K562 (cell line): ENCODE data around the gene EPHB1. TPM values are rescaled to one million over a fixed set of nuclear protein-coding genes. Genes with fewer than 3 reads are reported as not detected.

Experiments used
- ATAC-seq: fragments of 200-7000 bp; cut with Tn5 transposase; 3 replicates; pipeline ENCODE4 v1.9.1; 2020; ENCODE audit warnings: moderate library complexity
- BruUV-seq: library from RNA; stranded (reverse); fragments of 400-500 nt; replicated peaks from 2 replicates; lab custom pipeline; 2021; lab: Mats Ljungman, UMichigan
- CTCF ChIA-PET: fragments of 300-600 bp; formaldehyde crosslinking; extraction: SDS; loops from one replicate; lab custom pipeline; 2021; ENCODE audit warnings: low intra/inter-chr PET ratio; lab: Yijun Ruan, JAX
- POLR2A ChIA-PET: fragments of 300-600, 350-650 bp; sonication (Branson Sonifier 250); formaldehyde crosslinking; extraction: SDS; loops from one replicate; lab custom pipeline; 2021; ENCODE audit warnings: antibody characterized with exemption, inconsistent platforms; lab: Yijun Ruan, JAX
- DNase-seq, 4 experiments: peaks; one replicate each; pipeline versions ENCODE4 v3.0.0 to v3.0.0-alpha.2; 2011 to 2018; ENCODE audit warnings: low spot score in 3 of 4, mixed read lengths in 3 of 4; ENCODE audit errors: extremely low read depth in 1 of 4
- FAIRE-seq: peaks from 2 replicates; lab custom pipeline; 2011; peaks lifted over from hg19 to GRCh38; lab: Jason Lieb, UNC
- H2AFZ ChIP-seq: 2 replicates; pipeline ENCODE4 v1.6.0; 2011; ENCODE audit warnings: low read depth, low read length, control low read depth, inconsistent platforms
- H3K27ac ChIP-seq: fragments of 200-600 bp; 3 replicates; pipeline ENCODE4 v1.8.0; 2011; ENCODE audit warnings: low read depth, mild to moderate bottlenecking, control low read depth, inconsistent platforms, low read length, moderate library complexity, mixed read lengths; ENCODE audit errors: extremely low read depth
- H3K27me3 ChIP-seq, 2 experiments: fragments of 300-600 bp in 1 of 2; 2 replicates in 1 of 2; 3 replicates in 1 of 2; pipeline versions ENCODE4 v1.6.0 to v1.8.0; 2011; ENCODE audit warnings: inconsistent platforms in 2 of 2, low read length in 2 of 2, mild to moderate bottlenecking in 1 of 2, mixed read lengths in 1 of 2, moderate library complexity in 1 of 2; ENCODE audit not compliant: control insufficient read depth in 2 of 2, insufficient read depth in 2 of 2
- H3K36me3 ChIP-seq: fragments of 300-600 bp; 3 replicates; pipeline ENCODE4 v1.8.0; 2011; ENCODE audit warnings: mild to moderate bottlenecking, low read length, inconsistent platforms; ENCODE audit not compliant: control insufficient read depth, insufficient read depth
- H3K4me1 ChIP-seq, 2 experiments: fragments of 200-600 bp in 1 of 2; replicated peaks in 1 of 2; 2 replicates in 1 of 2; 3 replicates in 1 of 2; pipeline versions ENCODE4 v1.5.1 to v1.8.0; 2011; ENCODE audit warnings: inconsistent platforms in 2 of 2, low read length in 2 of 2, mild to moderate bottlenecking in 1 of 2, mixed read lengths in 1 of 2, moderate library complexity in 1 of 2; ENCODE audit not compliant: control insufficient read depth in 2 of 2, insufficient read depth in 2 of 2
- H3K4me2 ChIP-seq: 2 replicates; pipeline ENCODE4 v1.6.1; 2011; ENCODE audit warnings: low read length, control low read depth, inconsistent platforms, mixed read lengths; ENCODE audit not compliant: insufficient read depth
- H3K4me3 ChIP-seq: fragments of 200-600 bp; sonication (generic), shearing (Covaris generic); 2 replicates; pipeline ENCODE4 v1.5.1; 2016; ENCODE audit warnings: control low read depth, inconsistent platforms
- H3K79me2 ChIP-seq: fragments of 200-600 bp; 3 replicates; pipeline ENCODE4 v1.8.0; 2011; ENCODE audit warnings: low read length, inconsistent platforms; ENCODE audit not compliant: control insufficient read depth, insufficient read depth
- H3K9ac ChIP-seq, 2 experiments: 2 replicates each; pipeline versions ENCODE4 v1.6.0 to v1.6.1; 2011; ENCODE audit warnings: low read depth in 2 of 2, low read length in 2 of 2, control low read depth in 1 of 2, inconsistent platforms in 1 of 2, mild to moderate bottlenecking in 1 of 2, mixed read lengths in 1 of 2; ENCODE audit not compliant: insufficient read depth in 1 of 2
- H3K9me1 ChIP-seq: one replicate; pipeline ENCODE4 v1.6.0; 2011; ENCODE audit warnings: inconsistent platforms, mild to moderate bottlenecking, low read length, moderate library complexity; ENCODE audit not compliant: control insufficient read depth, insufficient read depth
- H3K9me3 ChIP-seq: replicated peaks from 2 replicates; pipeline ENCODE4 v1.5.1; 2011; ENCODE audit warnings: low read depth, low read length, inconsistent platforms; ENCODE audit not compliant: control insufficient read depth, insufficient read depth
- H4K20me1 ChIP-seq: replicated peaks from 2 replicates; pipeline ENCODE4 v1.6.1; 2011; ENCODE audit warnings: low read length, inconsistent platforms, mixed read lengths; ENCODE audit not compliant: control insufficient read depth, insufficient read depth
- BRD9 ChIP-seq: fragments of 450-650 bp; IDR thresholded peaks from 2 replicates; pipeline ENCODE4 v1.6.1; 2018; ENCODE audit warnings: low read depth; ENCODE audit not compliant: partially characterized antibody
- CBFA2T3 ChIP-seq: fragments of 450-650 bp; IDR thresholded peaks from 2 replicates; pipeline ENCODE4 v1.6.1; 2017
- CC2D1A ChIP-seq: fragments of 450-650 bp; IDR thresholded peaks from 2 replicates; pipeline ENCODE4 v1.6.1; 2017; ENCODE audit warnings: mild to moderate bottlenecking
- CCAR2 ChIP-seq: fragments of 200-400 bp; formaldehyde crosslinking; IDR thresholded peaks from 2 replicates; pipeline ENCODE4 v1.6.1; 2017; ENCODE audit warnings: mild to moderate bottlenecking, low read depth, low read length
- CCNT2 ChIP-seq: IDR thresholded peaks from 2 replicates; pipeline ENCODE4 v1.6.1; 2011; ENCODE audit warnings: borderline replicate concordance, low read depth, mild to moderate bottlenecking, moderate library complexity, mixed read lengths, low read length; ENCODE audit not compliant: insufficient read length; ENCODE audit errors: extremely low read depth
- FOXA3 ChIP-seq, 2 experiments: fragments of 450-650 bp in 1 of 2; sonication (generic) in 1 of 2; formaldehyde crosslinking; IDR thresholded peaks in 1 of 2; conservative IDR thresholded peaks in 1 of 2; 2 replicates each; pipeline versions ENCODE4 v1.4.0 to v1.8.0; 2020 to 2022; ENCODE audit warnings: mild to moderate bottlenecking in 2 of 2, missing genetic modification reagents in 1 of 2
- HNRNPK ChIP-seq: fragments of 200-400 bp; formaldehyde crosslinking; IDR thresholded peaks from one replicate; pipeline ENCODE4 v1.6.1; 2018; ENCODE audit warnings: mild to moderate bottlenecking, low read depth, low read length; ENCODE audit not compliant: poor library complexity, severe bottlenecking
- MAFG ChIP-seq: fragments of 450-650 bp; conservative IDR thresholded peaks from 2 replicates; pipeline ENCODE4 v1.6.1; 2016; ENCODE audit warnings: missing genetic modification characterization, missing compliant biosample characterization
- MAFK ChIP-seq: IDR thresholded peaks from 2 replicates; pipeline ENCODE4 v1.6.1; 2011; ENCODE audit warnings: low read length, improper control_type of control experiment
- NCOA4 ChIP-seq: fragments of 450-650 bp; IDR thresholded peaks from 2 replicates; pipeline ENCODE4 v1.6.1; 2018; ENCODE audit warnings: mild to moderate bottlenecking; ENCODE audit not compliant: partially characterized antibody
- NEUROD1 ChIP-seq: fragments of 150-350 bp; IDR thresholded peaks from 2 replicates; pipeline ENCODE4 v1.6.1; 2014; ENCODE audit warnings: borderline replicate concordance, low read length, low read depth; ENCODE audit not compliant: partially characterized antibody
- PRMT5 ChIP-seq: sonication (generic); formaldehyde crosslinking; IDR thresholded peaks from 2 replicates; pipeline ENCODE4 v1.5.0; 2020; ENCODE audit warnings: missing genetic modification reagents
- RBM14 ChIP-seq: fragments of 200-400 bp; formaldehyde crosslinking; IDR thresholded peaks from 2 replicates; pipeline ENCODE4 v1.6.1; 2018; ENCODE audit warnings: low read depth, mild to moderate bottlenecking, low read length, moderate library complexity, borderline replicate concordance; ENCODE audit not compliant: insufficient read depth
- RFX7 ChIP-seq: fragments of 250-450 bp; sonication (Bioruptor Pico); IDR thresholded peaks from 2 replicates; pipeline ENCODE4 v1.5.1; 2021; ENCODE audit warnings: mild to moderate bottlenecking
- ZC3H4 ChIP-seq: sonication (generic); formaldehyde crosslinking; IDR thresholded peaks from 2 replicates; pipeline ENCODE4 v1.9.0; 2021; ENCODE audit warnings: missing genetic modification reagents, borderline replicate concordance
- WGBS: fragments of 100-300 bp; shearing (Covaris generic); methylation state at CpG from one replicate; pipeline ENCODE4 v1.1.6; 2016; ENCODE audit warnings: low coverage, mixed read lengths; ENCODE audit not compliant: insufficient coverage; ENCODE audit errors: missing lambda C conversion rate; 5-methylcytosine and 5-hydroxymethylcytosine counted together
- in situ Hi-C: fragments of 300-500 bp; cut with MboI; formaldehyde crosslinking; loops from 4 replicates; pipeline ENCODE4 v1.15.0; 2018; ENCODE audit warnings: inconsistent platforms, mixed read lengths
- intact Hi-C: fragments of 100-400 bp; cut with micrococcal nuclease; formaldehyde crosslinking; loops from 2 replicates; pipeline ENCODE4 v1.14.2; 2022
- polyA plus RNA-seq, 8 experiments: library from polyadenylated mRNA; depleted of rRNA in 4 of 8; stranded (reverse) in 5 of 8; unstranded in 3 of 8; fragments of >200 nt; fragmentation: Nextera tagmentation in 2 of 8; fragmentation: Illumina TruSeq in 1 of 8; extraction: Ambion mirVana in 2 of 8; extraction: Trizol in 1 of 8; gene quantifications; 2 replicates each; pipeline versions ENCODE4 v1.2.1 to v1.2.3, GENCODE V29; 2011 to 2014; ENCODE audit warnings: inconsistent platforms in 1 of 8, missing spikeins in 1 of 8
- total RNA-seq, 7 experiments: library from RNA; depleted of rRNA in 6 of 7; stranded (reverse); fragments of >200 nt in 6 of 7; fragmentation: Illumina TruSeq in 2 of 7; extraction: Trizol in 2 of 7; gene quantifications; 2 replicates each; pipeline versions ENCODE4 v1.2.1 to v1.2.3, GENCODE V29; 2011 to 2021; ENCODE audit warnings: low replicate concordance in 1 of 7
- TF ChIP-seq, protein P1 (sequence below): fragments of 450-650 bp; IDR thresholded peaks from 2 replicates; pipeline ENCODE4 v1.6.1; 2016; ENCODE audit warnings: antibody characterized with exemption
- TF ChIP-seq, protein P2 (sequence below): sonication (generic); formaldehyde crosslinking; IDR thresholded peaks from 2 replicates; pipeline ENCODE4 v1.8.1; 2022; ENCODE audit warnings: missing genetic modification reagents
- TF ChIP-seq, protein P3 (sequence below), 2 experiments: fragments of 450-650 bp; IDR thresholded peaks; 2 replicates each; pipeline ENCODE4 v1.6.1; 2016
- TF ChIP-seq, protein P4 (sequence below): fragments of 250-450 bp; sonication (Bioruptor Pico); IDR thresholded peaks from 2 replicates; pipeline ENCODE4 v1.9.0; 2021; ENCODE audit warnings: mild to moderate bottlenecking

The EPHB1 gene
- total and polyA plus RNA-seq, 9 of the 15 experiments (the other 6 are each of a cell fraction or from before 2014, with no cell fraction given) = 0.29 TPM; not detected in 8

DNA sequence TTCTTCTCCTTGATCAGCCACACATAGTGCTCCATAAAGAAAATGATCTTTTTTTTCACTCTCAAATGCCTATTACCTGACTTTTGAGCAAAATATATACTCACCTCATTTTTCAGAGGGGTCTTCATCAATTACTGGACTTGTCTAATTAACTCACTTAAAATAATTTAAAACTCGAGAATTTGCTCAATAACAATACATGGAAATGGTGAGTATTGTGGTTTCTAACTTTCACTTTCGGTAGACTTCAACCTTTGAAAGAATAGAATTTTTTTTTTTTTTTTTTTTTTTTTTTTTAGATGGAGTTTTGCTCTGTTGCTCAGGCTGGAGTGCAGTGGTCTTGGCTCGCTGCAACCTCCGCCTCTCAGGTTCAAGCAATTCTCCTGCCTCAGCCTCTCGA, 17.7 kb upstream of the EPHB1 start:
- no peaks in the 10 kb centered on the region for H3K79me2 ChIP-seq
- POLR2A ChIA-PET = no interaction called here
- no peaks in the 10 kb centered on the region for H3K4me1 ChIP-seq
- ATAC-seq (no peak), DNase-seq (no peak), FAIRE-seq (no peak)
- no peak overlapping the region for H3K4me2 ChIP-seq
- CTCF ChIA-PET = no interaction called here
- no TSS peak for BruUV-seq
- H4K20me1 ChIP-seq = no peaks in the 10 kb centered on the region
- H3K27me3 ChIP-seq = no peaks in the 10 kb centered on the region
- H3K4me3 ChIP-seq = no peak overlapping the region
- no peaks in the 10 kb centered on the region for H3K9me1 ChIP-seq
- no peak overlapping the region for H3K9ac ChIP-seq
- TF ChIP-seq RFX7 (CRISPR knock-in tag) (no peak), FOXA3 (CRISPR knock-in tag; conservative IDR thresholded peaks at IDR 0.05 in 1 of 2, IDR thresholded peaks at IDR 0.05 in 1 of 2) (no peak), CCNT2 (no peak), ZC3H4 (CRISPR knock-in tag) (no peak), CCAR2 (no peak), PRMT5 (CRISPR knock-in tag) (no peak), MAFK (no peak), RBM14 (no peak), NCOA4 (no peak), CC2D1A (no peak), BRD9 (no peak), HNRNPK (no peak), CBFA2T3 (no peak), NEUROD1 (no peak), MAFG (tag) (no peak)
- TF ChIP-seq, protein P1, sequence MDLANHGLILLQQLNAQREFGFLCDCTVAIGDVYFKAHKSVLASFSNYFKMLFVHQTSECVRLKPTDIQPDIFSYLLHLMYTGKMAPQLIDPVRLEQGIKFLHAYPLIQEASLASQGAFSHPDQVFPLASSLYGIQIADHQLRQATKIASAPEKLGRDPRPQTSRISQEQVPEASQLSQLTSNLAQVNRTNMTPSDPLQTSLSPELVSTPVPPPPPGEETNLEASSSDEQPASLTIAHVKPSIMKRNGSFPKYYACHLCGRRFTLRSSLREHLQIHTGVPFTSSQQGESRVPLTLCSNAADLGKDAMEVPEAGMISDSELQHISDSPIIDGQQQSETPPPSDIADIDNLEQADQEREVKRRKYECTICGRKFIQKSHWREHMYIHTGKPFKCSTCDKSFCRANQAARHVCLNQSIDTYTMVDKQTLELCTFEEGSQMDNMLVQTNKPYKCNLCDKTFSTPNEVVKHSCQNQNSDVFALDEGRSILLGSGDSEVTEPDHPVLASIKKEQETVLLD = no peak
- TF ChIP-seq, protein P2, sequence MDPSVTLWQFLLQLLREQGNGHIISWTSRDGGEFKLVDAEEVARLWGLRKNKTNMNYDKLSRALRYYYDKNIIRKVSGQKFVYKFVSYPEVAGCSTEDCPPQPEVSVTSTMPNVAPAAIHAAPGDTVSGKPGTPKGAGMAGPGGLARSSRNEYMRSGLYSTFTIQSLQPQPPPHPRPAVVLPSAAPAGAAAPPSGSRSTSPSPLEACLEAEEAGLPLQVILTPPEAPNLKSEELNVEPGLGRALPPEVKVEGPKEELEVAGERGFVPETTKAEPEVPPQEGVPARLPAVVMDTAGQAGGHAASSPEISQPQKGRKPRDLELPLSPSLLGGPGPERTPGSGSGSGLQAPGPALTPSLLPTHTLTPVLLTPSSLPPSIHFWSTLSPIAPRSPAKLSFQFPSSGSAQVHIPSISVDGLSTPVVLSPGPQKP = no peak
- TF ChIP-seq, protein P3, sequence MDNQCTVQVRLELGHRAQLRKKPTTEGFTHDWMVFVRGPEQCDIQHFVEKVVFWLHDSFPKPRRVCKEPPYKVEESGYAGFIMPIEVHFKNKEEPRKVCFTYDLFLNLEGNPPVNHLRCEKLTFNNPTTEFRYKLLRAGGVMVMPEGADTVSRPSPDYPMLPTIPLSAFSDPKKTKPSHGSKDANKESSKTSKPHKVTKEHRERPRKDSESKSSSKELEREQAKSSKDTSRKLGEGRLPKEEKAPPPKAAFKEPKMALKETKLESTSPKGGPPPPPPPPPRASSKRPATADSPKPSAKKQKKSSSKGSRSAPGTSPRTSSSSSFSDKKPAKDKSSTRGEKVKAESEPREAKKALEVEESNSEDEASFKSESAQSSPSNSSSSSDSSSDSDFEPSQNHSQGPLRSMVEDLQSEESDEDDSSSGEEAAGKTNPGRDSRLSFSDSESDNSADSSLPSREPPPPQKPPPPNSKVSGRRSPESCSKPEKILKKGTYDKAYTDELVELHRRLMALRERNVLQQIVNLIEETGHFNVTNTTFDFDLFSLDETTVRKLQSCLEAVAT (IDR thresholded peaks at IDR 0.05) = no peak
- TF ChIP-seq, protein P4, sequence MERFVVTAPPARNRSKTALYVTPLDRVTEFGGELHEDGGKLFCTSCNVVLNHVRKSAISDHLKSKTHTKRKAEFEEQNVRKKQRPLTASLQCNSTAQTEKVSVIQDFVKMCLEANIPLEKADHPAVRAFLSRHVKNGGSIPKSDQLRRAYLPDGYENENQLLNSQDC (CRISPR knock-in tag) = no peak
- intact Hi-C loops (no loop called here), in situ Hi-C loops (loop anchor here (25.0 kb wide), 1 partner anchor 1110 kb away; no protein-coding TSS in a partner anchor)
- WGBS = 0% methylated on average over 4 of the region's 5 CpGs
- no peaks in the 10 kb centered on the region for H3K36me3 ChIP-seq
- no peak overlapping the region for H2AFZ ChIP-seq
- H3K9me3 ChIP-seq = no peaks in the 10 kb centered on the region
- H3K27ac ChIP-seq = no peak overlapping the region
